ENCODE data around the gene FSD1.

DNA sequence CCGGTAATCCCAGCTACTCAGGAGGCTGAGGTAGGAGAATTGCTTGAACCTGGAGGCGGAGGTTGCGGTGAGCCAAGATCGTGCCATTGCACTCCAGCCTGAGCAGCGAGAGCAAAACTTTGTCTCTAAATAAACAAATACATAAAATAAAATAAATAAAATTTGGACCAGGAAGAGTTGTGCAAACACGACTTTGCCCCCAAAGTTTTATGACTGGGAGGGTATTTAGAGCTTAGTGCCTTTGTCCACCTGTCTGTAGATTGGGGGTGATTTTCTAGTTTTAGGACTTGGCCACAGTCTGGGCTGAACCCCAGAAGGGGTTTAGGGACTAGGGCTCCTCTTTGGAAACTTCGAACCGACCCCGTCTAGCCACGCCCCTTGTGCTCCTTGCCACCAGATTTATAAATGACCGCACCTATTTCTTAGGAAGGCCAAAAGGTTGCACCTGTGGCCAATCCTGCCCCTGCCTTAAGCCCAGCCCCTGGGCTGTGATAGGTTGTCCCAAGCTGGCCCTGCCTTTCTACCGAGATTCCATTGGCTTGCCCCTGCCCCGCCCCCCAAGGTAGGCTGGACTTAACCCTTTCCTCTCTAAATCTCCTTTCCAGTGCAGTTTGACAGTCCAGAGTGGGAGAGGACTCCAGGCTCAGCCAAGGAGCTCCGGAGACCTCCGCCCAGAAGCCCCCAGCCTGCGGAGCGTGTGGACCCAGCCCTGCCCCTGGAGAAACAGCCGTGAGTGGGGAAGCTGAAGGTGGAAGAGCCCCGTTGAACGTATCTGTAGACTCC lies 20.0 kb upstream of the FSD1 start:
- TF ChIP-seq, protein P1, sequence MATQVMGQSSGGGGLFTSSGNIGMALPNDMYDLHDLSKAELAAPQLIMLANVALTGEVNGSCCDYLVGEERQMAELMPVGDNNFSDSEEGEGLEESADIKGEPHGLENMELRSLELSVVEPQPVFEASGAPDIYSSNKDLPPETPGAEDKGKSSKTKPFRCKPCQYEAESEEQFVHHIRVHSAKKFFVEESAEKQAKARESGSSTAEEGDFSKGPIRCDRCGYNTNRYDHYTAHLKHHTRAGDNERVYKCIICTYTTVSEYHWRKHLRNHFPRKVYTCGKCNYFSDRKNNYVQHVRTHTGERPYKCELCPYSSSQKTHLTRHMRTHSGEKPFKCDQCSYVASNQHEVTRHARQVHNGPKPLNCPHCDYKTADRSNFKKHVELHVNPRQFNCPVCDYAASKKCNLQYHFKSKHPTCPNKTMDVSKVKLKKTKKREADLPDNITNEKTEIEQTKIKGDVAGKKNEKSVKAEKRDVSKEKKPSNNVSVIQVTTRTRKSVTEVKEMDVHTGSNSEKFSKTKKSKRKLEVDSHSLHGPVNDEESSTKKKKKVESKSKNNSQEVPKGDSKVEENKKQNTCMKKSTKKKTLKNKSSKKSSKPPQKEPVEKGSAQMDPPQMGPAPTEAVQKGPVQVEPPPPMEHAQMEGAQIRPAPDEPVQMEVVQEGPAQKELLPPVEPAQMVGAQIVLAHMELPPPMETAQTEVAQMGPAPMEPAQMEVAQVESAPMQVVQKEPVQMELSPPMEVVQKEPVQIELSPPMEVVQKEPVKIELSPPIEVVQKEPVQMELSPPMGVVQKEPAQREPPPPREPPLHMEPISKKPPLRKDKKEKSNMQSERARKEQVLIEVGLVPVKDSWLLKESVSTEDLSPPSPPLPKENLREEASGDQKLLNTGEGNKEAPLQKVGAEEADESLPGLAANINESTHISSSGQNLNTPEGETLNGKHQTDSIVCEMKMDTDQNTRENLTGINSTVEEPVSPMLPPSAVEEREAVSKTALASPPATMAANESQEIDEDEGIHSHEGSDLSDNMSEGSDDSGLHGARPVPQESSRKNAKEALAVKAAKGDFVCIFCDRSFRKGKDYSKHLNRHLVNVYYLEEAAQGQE (IDR thresholded peaks at IDR 0.05; ENCODE audit: insufficient read depth in 1 of 2, low read depth in 2 of 2, low read length in 2 of 2): no peak
- TF ChIP-seq TAF1 (IDR thresholded peaks at IDR 0.05; ENCODE audit: borderline replicate concordance, insufficient read depth, low read length): no peak
- no peak for TF ChIP-seq SIN3A (IDR thresholded peaks at IDR 0.05; ENCODE audit: borderline replicate concordance, insufficient read depth, low read length)
- no peak for TF ChIP-seq POLR2AphosphoS5 (IDR thresholded peaks at IDR 0.05; ENCODE audit: low read depth, low read length)
- TF ChIP-seq FOXP2 (optimal IDR thresholded peaks at IDR 0.05; ENCODE audit: borderline replicate concordance, extremely low read depth, extremely low read length, insufficient read depth): no peak

Data from PFSK-1 (cell line).